Natural killer cell (primary cell): ENCODE measurements around the gene CNNM3. TPM values are rescaled to one million over a fixed set of nuclear protein-coding genes. Genes with fewer than 3 reads are reported as not detected.

Experiments
- ATAC-seq, 3 donors: fragments of 150-1000 bp in 2 of 3; fragments of 200-7000 bp in 1 of 3; cut with Tn5 transposase; 1 replicate in 1 of 3; 2 replicates in 2 of 3; pipeline ENCODE4 v1.10.0; 2021; ENCODE audit warnings: mild to moderate bottlenecking in 2 of 3, moderate library complexity in 2 of 3
- DNase-seq, 2 donors: peaks; one replicate each; pipeline versions ENCODE4 v3.0.0 to v3.0.0-alpha.2; 2013 to 2021; ENCODE audit warnings: mixed read lengths in 1 of 2
- H3K27ac ChIP-seq: one replicate; pipeline ENCODE4 v1.5.1; 2013; ENCODE audit warnings: mild to moderate bottlenecking, low read length
- H3K27me3 ChIP-seq: one replicate; pipeline ENCODE4 v1.6.1; 2013; ENCODE audit warnings: low read length; ENCODE audit not compliant: control insufficient read depth, insufficient read depth
- H3K36me3 ChIP-seq: one replicate; pipeline ENCODE4 v1.6.1; 2013; ENCODE audit warnings: low read length; ENCODE audit not compliant: control insufficient read depth, insufficient read depth
- H3K4me1 ChIP-seq: one replicate; pipeline ENCODE4 v1.6.1; 2013; ENCODE audit warnings: low read length; ENCODE audit not compliant: control insufficient read depth, insufficient read depth
- H3K4me3 ChIP-seq: one replicate; pipeline ENCODE4 v1.5.1; 2013; ENCODE audit warnings: low read length
- H3K9me3 ChIP-seq: one replicate; pipeline ENCODE4 v1.6.1; 2013; ENCODE audit warnings: low read length; ENCODE audit not compliant: control insufficient read depth, insufficient read depth
- H3K27ac Mint-ChIP-seq, 2 donors: one replicate each; pipeline ENCODE4 v1.8.0; 2022; ENCODE audit warnings: mild to moderate bottlenecking in 2 of 2, mixed read lengths in 2 of 2, moderate library complexity in 1 of 2
- H3K27me3 Mint-ChIP-seq, 2 donors: one replicate each; pipeline ENCODE4 v1.8.0; 2022; ENCODE audit warnings: low read depth in 2 of 2, mixed read lengths in 2 of 2
- H3K36me3 Mint-ChIP-seq: one replicate; pipeline ENCODE4 v1.8.0; 2022; ENCODE audit warnings: mixed read lengths
- H3K4me1 Mint-ChIP-seq, 2 donors: one replicate each; pipeline ENCODE4 v1.8.0; 2022; ENCODE audit warnings: mixed read lengths in 2 of 2
- H3K4me3 Mint-ChIP-seq: one replicate; pipeline ENCODE4 v1.8.0; 2022; ENCODE audit warnings: mild to moderate bottlenecking, moderate library complexity, mixed read lengths
- H3K9me3 Mint-ChIP-seq, 2 donors: one replicate each; pipeline ENCODE4 v1.8.0; 2022; ENCODE audit warnings: mixed read lengths in 2 of 2
- WGBS: methylation state at CpG from one replicate; pipeline ENCODE4 v1.1.7; 2013; ENCODE audit warnings: missing lambda C conversion rate; ENCODE audit not compliant: insufficient coverage; 5-methylcytosine and 5-hydroxymethylcytosine counted together
- intact Hi-C: fragments of 100-400 bp; cut with micrococcal nuclease; formaldehyde crosslinking; loops from one replicate; pipeline ENCODE4 v1.14.2; 2022
- total RNA-seq, 4 donors: library from RNA; stranded (reverse); fragments of 120-200 nt in 1 of 4; gene quantifications; one replicate each; pipeline versions ENCODE4 v1.2.3 to v1.2.4, GENCODE V29; 2013 to 2022
- TF ChIP-seq, protein P1 (sequence below): fragments of 200-600 bp; IDR thresholded peaks from one replicate; pipeline ENCODE4 v1.8.0; 2022; ENCODE audit warnings: antibody characterized with exemption

Gene CNNM3
- total RNA-seq, 3 donors from 2014 or later (not counting 1 experiment from before 2014, with no cell fraction given) = 33.8 to 55.2 (median 45.6) TPM

DNA sequence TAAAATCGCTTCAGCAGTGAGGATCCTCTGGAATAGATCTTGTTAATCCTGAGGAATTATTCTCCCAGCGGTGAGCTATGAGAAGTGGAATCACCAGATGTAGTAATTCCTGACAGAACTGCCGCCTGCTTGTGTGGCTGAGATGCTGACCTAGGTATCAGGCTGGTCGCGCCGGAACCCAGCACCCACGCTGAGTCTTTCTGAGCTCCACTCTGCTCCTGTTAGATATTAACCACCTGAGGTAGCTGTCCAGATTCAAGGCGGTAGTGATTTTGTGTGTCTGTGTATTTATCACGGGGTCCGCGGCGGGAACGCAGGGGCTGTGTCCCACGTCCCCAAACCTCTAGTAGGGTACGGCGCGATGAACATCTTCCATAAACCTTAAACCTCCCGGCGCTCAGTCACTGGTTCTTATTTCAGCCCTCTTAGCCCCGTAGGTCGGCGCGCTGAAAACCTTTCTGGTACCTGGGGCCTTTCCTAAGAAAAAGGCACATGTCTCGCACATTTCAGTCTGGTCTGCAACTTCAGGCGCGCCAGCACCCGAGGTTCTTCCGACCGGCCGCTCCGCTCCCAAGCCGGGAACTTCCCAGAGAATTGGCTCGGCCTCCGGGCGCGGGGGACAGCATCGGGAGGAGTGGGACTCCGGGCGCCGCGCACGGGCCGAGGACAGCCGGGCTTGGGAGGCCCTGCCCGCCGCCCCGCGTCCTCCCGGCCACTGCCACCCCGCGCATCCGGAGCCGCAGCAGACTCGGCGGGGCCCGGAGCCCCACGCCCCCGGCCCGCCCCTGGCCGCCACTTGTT lies 542 bp upstream of the CNNM3 start:
- Mint-ChIP-seq H3K27ac (peak overlapping the region; percentile 82), H3K9me3 (no peaks in the 10 kb centered on the region), H3K4me1 (peaks cover 48 to 63% of the 10 kb centered on the region in 2 donors), H3K4me3 (peak overlapping the region; percentile 88), H3K27me3 (no peaks in the 10 kb centered on the region), H3K36me3 (no peaks in the 10 kb centered on the region)
- peaks cover 4% of the 10 kb centered on the region for H3K36me3 ChIP-seq
- TF ChIP-seq, protein P1, sequence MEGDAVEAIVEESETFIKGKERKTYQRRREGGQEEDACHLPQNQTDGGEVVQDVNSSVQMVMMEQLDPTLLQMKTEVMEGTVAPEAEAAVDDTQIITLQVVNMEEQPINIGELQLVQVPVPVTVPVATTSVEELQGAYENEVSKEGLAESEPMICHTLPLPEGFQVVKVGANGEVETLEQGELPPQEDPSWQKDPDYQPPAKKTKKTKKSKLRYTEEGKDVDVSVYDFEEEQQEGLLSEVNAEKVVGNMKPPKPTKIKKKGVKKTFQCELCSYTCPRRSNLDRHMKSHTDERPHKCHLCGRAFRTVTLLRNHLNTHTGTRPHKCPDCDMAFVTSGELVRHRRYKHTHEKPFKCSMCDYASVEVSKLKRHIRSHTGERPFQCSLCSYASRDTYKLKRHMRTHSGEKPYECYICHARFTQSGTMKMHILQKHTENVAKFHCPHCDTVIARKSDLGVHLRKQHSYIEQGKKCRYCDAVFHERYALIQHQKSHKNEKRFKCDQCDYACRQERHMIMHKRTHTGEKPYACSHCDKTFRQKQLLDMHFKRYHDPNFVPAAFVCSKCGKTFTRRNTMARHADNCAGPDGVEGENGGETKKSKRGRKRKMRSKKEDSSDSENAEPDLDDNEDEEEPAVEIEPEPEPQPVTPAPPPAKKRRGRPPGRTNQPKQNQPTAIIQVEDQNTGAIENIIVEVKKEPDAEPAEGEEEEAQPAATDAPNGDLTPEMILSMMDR = no peak
- ATAC-seq (peak; percentile 0 to 1 (median 0)), DNase-seq (peak in 1 of 2 donors; percentile 70)
- H3K4me3 ChIP-seq = peak overlapping the region; percentile 85
- WGBS = 2% methylated on average over 59 of the region's 60 CpGs
- H3K4me1 ChIP-seq = peaks cover 41% of the 10 kb centered on the region
- H3K27me3 ChIP-seq = no peaks in the 10 kb centered on the region
- intact Hi-C loops = loop anchor here (1.0 to 5.0 kb wide), 4 partner anchors 9 to 147 kb away; partner anchors contain the start of genes ANKRD39 and SEMA4C
- H3K27ac ChIP-seq = peak overlapping the region; percentile 71
- H3K9me3 ChIP-seq = no peaks in the 10 kb centered on the region

DNA sequence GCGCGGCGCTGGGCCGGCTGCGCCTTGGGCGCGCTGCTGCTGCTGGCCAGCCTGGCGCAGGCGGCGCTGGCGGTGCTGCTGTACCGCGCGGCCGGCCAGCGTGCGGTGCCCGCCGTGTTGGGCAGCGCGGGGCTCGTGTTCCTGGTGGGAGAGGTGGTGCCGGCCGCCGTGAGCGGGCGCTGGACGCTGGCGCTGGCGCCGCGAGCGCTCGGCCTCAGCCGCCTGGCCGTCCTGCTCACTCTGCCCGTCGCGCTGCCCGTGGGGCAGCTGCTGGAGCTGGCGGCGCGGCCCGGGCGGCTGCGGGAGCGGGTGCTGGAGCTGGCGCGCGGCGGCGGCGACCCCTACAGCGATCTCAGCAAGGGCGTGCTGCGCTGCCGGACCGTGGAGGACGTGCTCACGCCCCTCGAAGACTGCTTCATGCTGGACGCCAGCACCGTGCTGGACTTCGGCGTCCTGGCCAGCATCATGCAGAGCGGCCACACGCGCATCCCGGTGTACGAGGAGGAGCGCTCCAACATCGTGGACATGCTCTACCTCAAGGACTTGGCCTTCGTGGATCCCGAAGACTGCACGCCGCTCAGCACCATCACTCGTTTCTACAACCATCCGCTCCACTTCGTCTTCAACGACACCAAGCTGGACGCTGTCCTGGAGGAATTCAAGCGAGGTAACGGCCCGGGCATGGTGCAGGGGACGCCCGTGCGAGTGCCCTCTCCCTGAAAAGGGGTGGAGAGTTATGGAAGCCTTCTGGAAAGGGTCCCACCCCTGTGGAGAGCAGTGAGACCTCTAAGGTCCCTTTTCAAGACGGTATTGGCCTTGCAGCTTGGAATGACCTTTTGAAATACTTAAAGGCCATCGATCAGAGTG lies 1.0 kb downstream of the CNNM3 start:
- Mint-ChIP-seq H3K27me3 (no peaks in the 10 kb centered on the region), H3K27ac (no peak overlapping the region), H3K4me1 (peaks cover 59 to 64% of the 10 kb centered on the region in 2 donors), H3K9me3 (no peaks in the 10 kb centered on the region), H3K36me3 (no peaks in the 10 kb centered on the region), H3K4me3 (peak overlapping the region; percentile 88)
- 8% methylated on average over 89 of the region's 89 CpGs for WGBS
- Histone ChIP-seq H3K27me3 (no peaks in the 10 kb centered on the region), H3K4me1 (peaks cover 46% of the 10 kb centered on the region), H3K36me3 (peaks cover 4% of the 10 kb centered on the region), H3K9me3 (no peaks in the 10 kb centered on the region), H3K4me3 (peak overlapping the region; percentile 24), H3K27ac (no peak overlapping the region)
- intact Hi-C loops = loop anchor here (1.0 to 5.0 kb wide), 3 partner anchors 40 to 145 kb away; partner anchors contain the start of genes ANKRD39 and SEMA4C
- TF ChIP-seq, protein P1 = no peak
- no peak for ATAC-seq
- peak in 1 of 2 donors; percentile 31 for DNase-seq

DNA sequence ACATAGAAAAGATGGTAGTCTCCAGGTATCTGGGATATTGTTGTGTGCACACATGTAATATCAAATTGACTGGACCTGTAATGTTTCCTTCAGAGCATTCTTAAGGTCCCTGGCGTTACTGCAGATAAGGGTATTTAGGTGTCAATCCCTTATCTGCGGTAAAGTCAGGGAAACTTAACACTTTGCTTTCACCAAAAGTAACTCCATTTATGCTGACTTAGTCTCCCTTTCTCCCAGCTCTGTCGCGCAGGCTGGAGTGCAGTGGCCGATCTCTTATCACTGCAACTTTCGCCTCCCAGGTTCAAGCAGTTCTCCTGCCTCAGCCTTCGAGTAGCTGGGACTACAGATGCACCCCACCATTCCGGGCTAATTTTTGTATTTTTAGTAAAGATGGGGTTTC lies 1.8 kb downstream of the CNNM3 start:
- WGBS = 94% methylated on average over 8 of the region's 8 CpGs
- Mint-ChIP-seq H3K9me3 (no peaks in the 10 kb centered on the region), H3K27ac (no peak overlapping the region), H3K4me1 (peaks cover 58 to 60% of the 10 kb centered on the region in 2 donors), H3K4me3 (peak overlapping the region; percentile 88), H3K36me3 (no peaks in the 10 kb centered on the region), H3K27me3 (no peaks in the 10 kb centered on the region)
- intact Hi-C loops = loop anchor here (5.0 kb wide), 2 partner anchors 39 to 144 kb away; partner anchors contain the start of gene ANKRD39
- ATAC-seq (no peak), DNase-seq (no peak)
- Histone ChIP-seq H3K27me3 (no peaks in the 10 kb centered on the region), H3K4me3 (no peak overlapping the region), H3K27ac (no peak overlapping the region), H3K4me1 (peaks cover 46% of the 10 kb centered on the region), H3K36me3 (peaks cover 9% of the 10 kb centered on the region), H3K9me3 (no peaks in the 10 kb centered on the region)
- TF ChIP-seq, protein P1 = no peak
